ENCODE results near the gene PLOD3.

Gene PLOD3

GRCh38 chr7:101175664-101176063, 41.7 kb downstream of the PLOD3 start:
- no peak for DNase-seq

- DNase-seq, result no peak
These were observed 43.0 kb downstream of the PLOD3 start for GRCh38 chr7:101174322-101174854.

GRCh38 chr7:101173752-101174244, 43.6 kb downstream of the PLOD3 start:
- peak; percentile 39 for DNase-seq

GRCh38 chr7:101172854-101173751, 44.3 kb downstream of the PLOD3 start:
- DNase-seq, result peak; percentile 66

GRCh38 chr7:101172005-101172853, 45.2 kb downstream of the PLOD3 start:
- DNase-seq, result peak; percentile 45

DNA sequence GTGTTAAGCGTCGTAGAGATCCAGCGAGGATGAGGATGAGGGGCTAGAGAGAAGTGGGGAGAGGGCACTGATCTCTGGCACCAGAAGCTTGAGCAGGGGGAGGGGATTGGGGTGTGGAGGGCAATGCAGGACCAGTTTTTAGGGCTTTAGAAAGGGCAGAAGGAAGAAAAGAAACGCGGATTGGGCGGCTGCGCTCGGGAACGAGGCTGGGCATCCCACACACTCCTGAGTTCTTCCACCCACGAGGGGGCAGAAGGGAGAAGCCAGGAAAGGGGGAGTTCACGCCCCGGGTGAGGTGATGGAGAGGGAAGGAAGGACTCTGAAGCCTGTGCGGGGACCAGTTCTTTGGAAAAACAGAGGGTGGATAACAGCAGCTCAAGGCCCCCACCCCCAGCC, 45.9 kb downstream of the PLOD3 start:
- no peak for DNase-seq

GRCh38 chr7:101170617-101171441, 46.6 kb downstream of the PLOD3 start:
- DNase-seq, result no peak

DNA sequence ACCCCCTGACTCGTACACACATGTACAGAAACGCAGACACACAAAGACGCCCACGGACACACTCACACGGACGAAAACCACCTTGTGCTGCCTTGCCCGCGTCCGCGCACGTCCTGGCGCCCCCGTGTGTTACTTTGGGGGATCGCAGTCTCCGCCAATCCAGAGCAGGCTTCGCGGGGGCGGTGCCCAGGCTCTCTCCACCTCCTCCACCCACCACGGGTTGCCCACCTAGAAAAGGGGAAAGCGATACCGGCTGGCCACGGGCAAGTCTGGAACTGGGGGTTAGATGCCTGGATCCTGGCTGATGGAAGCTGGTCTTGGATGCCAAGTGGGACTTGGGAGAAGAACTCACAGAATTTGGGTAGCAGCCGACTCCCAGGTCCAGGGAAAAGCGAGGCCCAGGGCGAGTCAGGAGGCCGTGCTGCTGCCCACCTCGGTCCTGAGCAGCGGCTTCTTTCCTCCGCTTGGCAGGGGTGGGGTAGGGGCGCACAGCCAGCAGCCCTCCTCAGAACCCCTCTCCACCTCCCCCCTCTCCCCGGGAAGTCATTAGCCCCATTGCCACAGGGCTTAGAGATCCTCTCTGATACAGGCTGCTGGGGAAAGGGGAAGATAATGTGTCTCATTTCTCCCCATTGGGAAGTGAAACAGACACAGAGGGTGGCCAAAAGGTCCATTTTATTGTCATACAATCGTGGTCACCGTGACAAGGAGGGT, 47.4 kb downstream of the PLOD3 start:
- no peak for DNase-seq

- no peak for DNase-seq
These were observed 48.1 kb downstream of the PLOD3 start for GRCh38 chr7:101169110-101169837.

DNA sequence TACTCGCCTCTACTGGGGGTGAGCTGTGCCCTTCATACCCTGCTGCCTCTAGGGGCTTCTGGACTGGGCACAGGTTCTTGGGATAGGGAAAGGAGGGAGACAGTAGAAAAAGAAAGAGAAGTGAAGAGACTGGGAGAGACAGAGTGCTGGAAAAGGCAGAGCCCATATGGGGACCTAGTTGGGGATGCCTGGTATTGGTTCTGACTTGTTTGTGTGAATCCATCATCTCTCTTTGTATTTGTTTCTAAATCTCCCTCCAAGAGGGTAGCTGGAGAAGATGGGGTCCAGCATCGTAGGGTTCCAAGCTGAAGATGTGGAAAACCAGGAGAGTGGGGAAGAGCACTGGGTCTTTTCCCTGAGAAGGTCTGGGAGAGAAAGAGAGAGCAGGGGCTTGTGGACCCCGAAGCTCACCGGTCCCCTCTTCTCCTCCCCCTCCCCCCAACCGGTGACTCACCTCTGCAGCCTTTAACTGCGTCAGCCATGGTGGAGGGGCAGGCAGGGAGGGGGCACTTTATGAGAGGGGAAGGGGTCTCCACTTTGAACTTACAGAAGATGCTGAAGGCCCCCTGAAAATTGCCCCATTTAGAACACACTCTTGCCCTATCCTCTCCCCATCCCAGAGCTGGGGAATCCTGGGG, 48.9 kb downstream of the PLOD3 start:
- no peak for DNase-seq

- DNase-seq, result no peak
These were observed 49.6 kb downstream of the PLOD3 start for GRCh38 chr7:101167645-101168411.

DNA sequence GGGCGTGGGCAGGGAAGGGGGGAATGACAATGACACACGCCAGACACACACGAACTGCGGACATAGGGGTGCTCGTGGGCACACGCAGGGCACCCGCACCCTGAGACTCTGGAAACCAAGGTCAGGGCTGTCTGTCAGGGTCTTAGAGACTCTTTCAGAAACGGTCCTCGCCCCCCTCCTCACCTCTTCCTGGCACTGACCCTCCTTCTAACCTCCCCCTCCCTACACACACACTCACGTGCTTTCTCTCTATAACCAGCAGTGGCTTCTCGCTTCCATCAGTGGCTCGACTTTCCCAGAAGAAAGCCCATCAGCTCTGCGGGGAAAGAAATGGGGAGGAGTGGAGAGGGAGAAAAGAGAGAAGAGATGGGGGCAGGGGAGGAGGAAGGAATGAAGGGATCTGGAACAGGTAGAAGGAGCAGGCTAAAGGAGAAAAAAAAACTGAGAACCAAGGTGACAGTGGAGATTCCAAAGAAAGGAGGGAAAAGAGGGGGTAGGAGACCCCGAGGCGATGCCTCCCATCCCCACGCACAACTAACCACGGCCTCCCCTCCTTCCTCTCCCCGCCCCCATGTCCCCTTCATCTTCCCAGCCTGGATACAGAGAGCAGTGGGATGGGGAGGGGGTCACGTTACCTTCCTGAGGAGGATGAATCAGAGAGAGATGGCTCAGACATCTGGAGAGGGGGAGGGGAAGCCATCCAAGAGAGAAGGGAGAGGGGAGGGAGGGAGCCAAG, 50.3 kb downstream of the PLOD3 start:
- DNase-seq, result no peak

DNA sequence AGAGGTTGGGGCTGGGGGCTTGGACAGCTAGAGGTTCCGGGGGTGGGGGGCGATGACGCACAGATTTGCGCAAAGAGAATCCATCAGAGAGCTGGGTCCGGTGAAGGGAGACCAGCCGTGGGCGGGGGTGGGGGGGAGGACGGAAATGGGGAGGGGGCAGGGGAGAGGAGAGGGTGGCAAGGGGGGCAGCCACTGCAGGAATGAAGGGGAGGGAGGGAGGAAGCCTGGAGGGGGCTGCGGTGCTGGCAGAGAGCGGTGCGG, 50.8 kb downstream of the PLOD3 start:
- no peak for DNase-seq

DNA sequence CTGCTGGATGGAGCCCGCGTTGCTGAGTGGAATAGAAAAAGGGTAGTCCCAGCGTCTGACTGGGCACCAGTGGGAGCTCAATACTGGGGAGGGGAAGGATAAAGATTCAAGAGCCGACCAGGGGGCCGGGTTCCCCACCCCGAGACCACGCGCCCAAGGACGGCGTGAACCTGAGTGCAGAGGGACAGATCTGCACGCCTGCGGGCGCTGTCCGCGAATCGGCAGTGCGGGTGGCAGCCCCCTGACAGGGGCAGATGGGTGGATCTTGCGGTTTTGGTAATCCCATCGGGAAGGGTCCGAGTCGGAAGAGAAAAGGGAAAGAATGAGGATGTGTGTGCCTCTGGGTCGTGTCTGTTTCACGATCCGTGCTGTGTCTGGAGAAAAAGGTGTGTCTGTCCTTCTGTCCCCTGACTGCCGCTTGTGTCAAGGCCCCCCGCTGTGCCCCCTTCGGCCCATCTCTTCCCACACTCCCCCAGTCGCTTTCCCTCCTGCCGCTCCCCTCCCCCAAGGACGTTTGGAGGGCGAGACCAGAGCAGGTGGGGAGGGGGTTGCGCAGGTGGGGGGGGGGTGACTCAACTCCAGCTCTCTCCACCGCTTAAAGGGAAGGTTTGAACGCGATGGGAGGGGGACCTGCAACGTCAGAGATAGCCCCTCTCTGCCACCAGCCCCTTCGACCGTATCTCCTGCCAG, 51.3 kb downstream of the PLOD3 start:
- no peak for DNase-seq

- peak; percentile 68 for DNase-seq
These were observed 52.1 kb downstream of the PLOD3 start, which contains the start of gene VGF for GRCh38 chr7:101165075-101165957. VGF (minus strand) TSS chr7:101165569; CDS start chr7:101164843, 726 bp downstream.

- DNase-seq, result no peak
These were observed 53.1 kb downstream of the PLOD3 start for GRCh38 chr7:101164071-101164840.

All from NCI-H2029 treated with DMSO at 0.1 percent for 48 hours (cell line).